ENCODE data around the gene ZMYM2. TPM values are rescaled to one million over a fixed set of nuclear protein-coding genes. Genes with fewer than 3 reads are reported as not detected.

ZMYM2 gene
- total RNA-seq, 1 donor from 2014 or later, result 51.7 TPM

DNA sequence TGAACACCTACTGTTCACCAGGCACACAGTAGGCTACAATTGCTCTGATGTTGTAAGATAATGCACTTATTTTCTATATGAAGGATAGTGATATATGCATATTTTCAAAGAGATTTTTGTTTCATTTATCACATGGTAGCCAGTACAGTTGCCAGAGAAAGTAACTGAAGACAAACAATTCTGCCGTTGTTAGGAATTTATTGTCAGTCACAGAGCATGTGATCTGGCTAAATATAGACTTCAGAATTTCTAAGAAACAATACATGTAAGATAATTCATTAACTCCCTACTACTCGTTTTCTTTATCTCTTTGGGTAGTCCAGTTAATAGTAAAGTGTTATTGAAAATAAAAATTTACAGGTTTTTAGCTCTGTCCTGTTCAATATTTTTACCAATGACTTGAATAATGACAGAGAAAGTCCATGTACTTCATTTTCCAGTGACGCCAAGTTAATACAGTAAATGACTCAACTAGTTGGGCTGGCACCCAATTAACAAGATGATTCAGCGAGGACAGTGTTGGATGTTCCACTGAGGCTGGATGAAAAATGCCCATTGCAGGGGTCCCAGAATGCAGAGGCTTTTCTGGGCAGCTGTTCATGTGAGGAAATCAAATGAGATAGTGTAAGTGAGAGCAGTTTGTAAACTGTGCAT, 166.7 kb downstream of the ZMYM2 start:
- DNase-seq (ENCODE audit: low read depth), result no peak
- Histone ChIP-seq H3K36me3 (ENCODE audit: control insufficient read depth, insufficient read depth, low read length) (no peaks in the 10 kb centered on the region), H3K27me3 (ENCODE audit: control insufficient read depth, insufficient read depth, low read length) (peaks cover 5% of the 10 kb centered on the region), H3K4me3 (ENCODE audit: low read depth, low read length) (no peak overlapping the region)
- TF ChIP-seq, protein P1, sequence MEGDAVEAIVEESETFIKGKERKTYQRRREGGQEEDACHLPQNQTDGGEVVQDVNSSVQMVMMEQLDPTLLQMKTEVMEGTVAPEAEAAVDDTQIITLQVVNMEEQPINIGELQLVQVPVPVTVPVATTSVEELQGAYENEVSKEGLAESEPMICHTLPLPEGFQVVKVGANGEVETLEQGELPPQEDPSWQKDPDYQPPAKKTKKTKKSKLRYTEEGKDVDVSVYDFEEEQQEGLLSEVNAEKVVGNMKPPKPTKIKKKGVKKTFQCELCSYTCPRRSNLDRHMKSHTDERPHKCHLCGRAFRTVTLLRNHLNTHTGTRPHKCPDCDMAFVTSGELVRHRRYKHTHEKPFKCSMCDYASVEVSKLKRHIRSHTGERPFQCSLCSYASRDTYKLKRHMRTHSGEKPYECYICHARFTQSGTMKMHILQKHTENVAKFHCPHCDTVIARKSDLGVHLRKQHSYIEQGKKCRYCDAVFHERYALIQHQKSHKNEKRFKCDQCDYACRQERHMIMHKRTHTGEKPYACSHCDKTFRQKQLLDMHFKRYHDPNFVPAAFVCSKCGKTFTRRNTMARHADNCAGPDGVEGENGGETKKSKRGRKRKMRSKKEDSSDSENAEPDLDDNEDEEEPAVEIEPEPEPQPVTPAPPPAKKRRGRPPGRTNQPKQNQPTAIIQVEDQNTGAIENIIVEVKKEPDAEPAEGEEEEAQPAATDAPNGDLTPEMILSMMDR (IDR thresholded peaks at IDR 0.05; ENCODE audit: insufficient read depth, low read length, poor library complexity, severe bottlenecking), result no peak

DNA sequence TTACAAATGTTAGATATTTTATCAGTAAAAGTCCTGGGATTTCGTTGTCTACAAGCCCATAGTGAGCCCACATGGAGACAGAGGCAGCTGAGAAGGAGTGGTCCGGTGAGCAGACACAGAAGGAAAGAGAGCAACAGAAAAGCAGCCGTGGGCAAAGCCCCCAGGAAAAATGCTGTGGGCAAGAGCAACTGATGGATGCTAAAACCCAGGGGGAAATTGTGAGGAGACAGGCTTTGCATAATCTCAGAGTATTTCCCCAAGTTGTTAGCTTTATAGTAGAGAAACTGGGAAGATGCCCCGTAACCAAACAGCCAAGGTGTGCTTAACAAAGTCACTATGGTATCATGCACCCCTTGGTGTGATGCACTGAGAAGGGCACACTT, 167.2 kb downstream of the ZMYM2 start:
- Histone ChIP-seq H3K36me3 (ENCODE audit: control insufficient read depth, insufficient read depth, low read length) (no peaks in the 10 kb centered on the region), H3K4me3 (ENCODE audit: low read depth, low read length) (no peak overlapping the region), H3K27me3 (ENCODE audit: control insufficient read depth, insufficient read depth, low read length) (peaks cover 5% of the 10 kb centered on the region)
- no peak for DNase-seq (ENCODE audit: low read depth)
- TF ChIP-seq, protein P1 (IDR thresholded peaks at IDR 0.05; ENCODE audit: insufficient read depth, low read length, poor library complexity, severe bottlenecking), result no peak

DNA sequence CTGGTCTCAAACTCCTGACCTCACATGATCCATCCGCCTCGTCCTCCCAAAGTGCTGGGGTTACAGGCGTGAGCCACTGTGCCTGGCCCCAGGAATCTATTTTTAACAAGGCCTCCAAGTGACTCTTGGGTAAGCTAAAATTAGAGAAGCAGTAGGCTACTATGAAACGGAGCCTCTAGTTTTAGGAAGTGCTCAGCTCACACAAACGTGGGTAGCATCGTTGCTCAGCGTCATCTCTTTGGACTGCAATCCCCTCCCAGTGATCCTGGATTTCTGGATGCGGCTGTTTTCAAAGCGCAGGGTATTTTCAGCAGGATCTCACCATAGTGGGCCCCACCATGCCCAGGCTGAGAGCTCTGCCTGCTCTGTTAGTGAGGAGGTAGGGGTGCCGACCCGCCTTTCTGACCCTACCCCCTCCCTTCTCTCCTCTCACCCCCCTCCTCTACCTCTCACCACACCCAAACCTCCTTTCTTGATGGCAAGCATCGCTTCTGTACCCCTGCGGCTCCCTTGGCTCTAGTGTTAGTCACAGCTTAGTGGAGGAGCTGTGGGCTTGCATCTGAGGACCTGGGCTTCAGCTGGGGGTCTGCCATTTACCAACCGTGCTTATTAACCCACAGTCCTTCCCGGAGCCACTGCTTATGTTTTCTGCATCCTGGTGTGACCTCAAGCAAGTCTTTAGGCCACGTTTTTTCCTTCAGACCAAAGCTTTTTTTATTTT, 168.2 kb downstream of the ZMYM2 start:
- TF ChIP-seq, protein P1 (IDR thresholded peaks at IDR 0.05; ENCODE audit: insufficient read depth, low read length, poor library complexity, severe bottlenecking), result no peak
- Histone ChIP-seq H3K36me3 (ENCODE audit: control insufficient read depth, insufficient read depth, low read length) (no peaks in the 10 kb centered on the region), H3K27me3 (ENCODE audit: control insufficient read depth, insufficient read depth, low read length) (peaks cover 5% of the 10 kb centered on the region), H3K4me3 (ENCODE audit: low read depth, low read length) (no peak overlapping the region)
- no peak for DNase-seq (ENCODE audit: low read depth)

DNA sequence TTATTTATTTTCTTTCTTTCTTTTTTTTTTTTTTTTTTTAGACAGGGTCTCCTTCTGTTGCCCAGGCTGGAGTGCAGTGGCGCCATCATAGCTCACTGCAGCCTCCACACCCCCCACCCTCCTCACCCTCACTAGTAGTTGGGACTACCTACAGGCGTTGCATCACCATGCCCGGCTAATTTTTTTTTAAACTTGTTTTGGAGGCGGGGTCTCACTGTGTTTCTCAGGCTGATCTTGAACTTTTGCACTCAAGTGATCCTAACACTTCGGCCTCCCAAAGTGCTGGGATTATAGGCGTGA, 168.7 kb downstream of the ZMYM2 start:
- H3K27me3 ChIP-seq (ENCODE audit: control insufficient read depth, insufficient read depth, low read length), result peaks cover 8% of the 10 kb centered on the region
- no peak for DNase-seq (ENCODE audit: low read depth)
- H3K4me3 ChIP-seq (ENCODE audit: low read depth, low read length), result no peak overlapping the region
- H3K36me3 ChIP-seq (ENCODE audit: control insufficient read depth, insufficient read depth, low read length), result no peaks in the 10 kb centered on the region
- TF ChIP-seq, protein P1 (IDR thresholded peaks at IDR 0.05; ENCODE audit: insufficient read depth, low read length, poor library complexity, severe bottlenecking), result no peak

DNA sequence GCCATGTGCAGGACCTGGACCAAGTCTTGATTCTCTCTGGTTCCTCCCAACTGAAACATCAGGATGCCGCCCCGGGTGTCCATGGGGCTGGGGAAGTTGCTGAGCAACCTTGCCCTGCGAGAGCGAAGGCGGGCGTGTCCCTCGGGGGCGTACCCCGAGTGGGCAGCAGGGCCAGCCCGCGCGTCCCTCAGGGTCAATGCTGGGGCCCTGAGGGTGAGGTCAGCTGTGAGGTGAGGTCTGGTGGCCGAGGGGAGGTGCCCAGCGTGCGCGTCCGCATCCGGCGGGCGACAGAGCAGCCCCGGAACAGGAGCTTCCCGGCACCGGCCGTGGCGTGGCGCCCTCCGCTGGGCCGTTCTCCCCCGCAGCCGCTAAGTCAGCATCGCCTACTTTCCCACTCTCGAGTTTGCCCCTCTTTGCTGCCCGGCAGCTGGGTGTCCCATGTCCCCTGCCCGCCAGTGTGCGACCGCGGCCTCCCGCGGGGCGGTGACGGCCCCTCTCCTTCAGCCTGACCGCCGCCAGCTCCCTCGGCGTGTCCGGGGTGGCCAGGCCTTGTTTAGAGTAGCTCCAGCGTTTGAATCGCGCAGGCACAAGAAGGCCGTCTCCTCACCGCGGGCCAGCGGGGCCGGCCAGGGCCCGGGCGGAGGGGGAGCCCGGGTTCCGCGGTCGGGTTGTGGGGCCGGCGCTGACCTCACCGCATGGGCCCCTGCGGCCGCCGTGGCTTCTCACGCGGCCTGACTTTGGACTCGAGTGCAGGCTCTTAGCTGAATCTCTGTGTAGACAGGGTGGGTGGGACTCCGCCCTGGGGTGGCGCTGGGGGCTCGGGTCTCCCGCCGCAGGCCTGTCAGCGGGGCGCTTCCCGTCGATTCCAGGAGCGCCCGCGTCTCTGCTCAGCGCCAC, 169.3 kb downstream of the ZMYM2 start:
- Histone ChIP-seq H3K36me3 (ENCODE audit: control insufficient read depth, insufficient read depth, low read length) (no peaks in the 10 kb centered on the region), H3K27me3 (ENCODE audit: control insufficient read depth, insufficient read depth, low read length) (peaks cover 8% of the 10 kb centered on the region), H3K4me3 (ENCODE audit: low read depth, low read length) (peak overlapping the region; percentile 46)
- DNase-seq (ENCODE audit: low read depth), result no peak
- TF ChIP-seq, protein P1 (IDR thresholded peaks at IDR 0.05; ENCODE audit: insufficient read depth, low read length, poor library complexity, severe bottlenecking), result peak; percentile 50
